Stimulated activated CD4-positive, alpha-beta T cell treated with anti-CD3 and anti-CD28 coated beads, Interleukin-12 subunit alpha, Interleukin-12 subunit beta, amount 100 ng/mL, for 4 hours (primary cell): ENCODE results near the gene VPREB3.

Source experiments
- DNase-seq: peaks from one replicate; pipeline ENCODE4 v3.0.0-alpha.2; 2020

The VPREB3 gene

DNA sequence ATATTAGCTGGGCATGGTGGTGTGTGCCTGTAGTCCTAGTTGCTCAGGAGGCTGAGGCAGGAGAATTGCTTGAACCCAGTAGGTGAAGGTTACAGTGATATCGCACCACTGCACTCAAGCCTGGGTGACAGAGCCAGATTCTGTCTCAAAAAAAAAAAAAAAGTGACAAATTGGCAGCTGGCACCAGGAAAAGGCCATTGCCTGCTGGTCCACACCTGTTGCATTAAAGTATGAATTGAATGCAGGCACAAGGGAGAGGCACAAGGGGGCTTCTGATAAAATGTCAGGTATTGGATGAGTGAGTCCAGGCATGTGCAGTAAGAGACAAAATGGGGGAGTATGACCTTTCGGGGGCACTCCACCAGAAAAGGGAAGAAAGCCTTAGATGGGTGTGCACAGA is 31.5 kb downstream of the VPREB3 start:
- no peak for DNase-seq

DNA sequence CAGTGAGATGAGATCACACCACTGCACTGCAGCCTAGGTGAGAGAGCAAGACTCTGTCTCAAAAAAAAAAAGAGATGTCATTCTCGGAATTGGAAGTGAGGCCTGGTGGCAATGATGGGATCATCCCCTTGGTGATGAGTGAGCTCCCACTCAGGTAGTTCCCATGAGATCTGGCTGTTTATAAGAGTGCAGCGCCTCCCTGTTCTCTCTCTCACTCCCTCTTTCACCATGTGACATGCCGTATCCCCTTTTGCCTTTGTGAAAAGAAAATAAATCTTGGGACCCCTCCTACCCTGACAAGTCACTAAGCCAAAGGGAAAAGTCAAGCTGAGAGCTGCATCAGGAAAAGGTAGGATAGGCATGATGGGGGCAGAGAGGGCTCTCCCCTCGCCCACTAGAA is 32.1 kb downstream of the VPREB3 start:
- DNase-seq: no peak

DNA sequence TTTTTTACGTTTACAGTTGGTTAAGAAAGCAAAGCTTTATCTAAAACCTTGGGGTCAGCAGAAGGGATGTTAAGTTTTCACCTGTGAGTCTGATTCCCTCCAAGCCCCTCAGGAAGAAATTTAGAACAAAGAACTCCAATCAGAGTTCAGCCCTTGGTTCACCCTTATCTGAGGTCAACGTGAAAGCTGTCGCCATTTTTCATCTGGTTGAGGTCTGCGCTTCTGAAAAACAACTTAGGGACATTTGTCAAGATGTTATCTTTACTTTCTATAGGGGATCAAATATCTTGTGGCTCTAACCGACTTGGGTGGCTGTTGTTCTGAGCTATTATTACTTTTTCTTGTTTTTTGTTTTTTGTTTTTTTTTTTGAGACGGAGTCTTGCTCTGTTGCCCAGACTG is 33.4 kb downstream of the VPREB3 start:
- no peak for DNase-seq

DNA sequence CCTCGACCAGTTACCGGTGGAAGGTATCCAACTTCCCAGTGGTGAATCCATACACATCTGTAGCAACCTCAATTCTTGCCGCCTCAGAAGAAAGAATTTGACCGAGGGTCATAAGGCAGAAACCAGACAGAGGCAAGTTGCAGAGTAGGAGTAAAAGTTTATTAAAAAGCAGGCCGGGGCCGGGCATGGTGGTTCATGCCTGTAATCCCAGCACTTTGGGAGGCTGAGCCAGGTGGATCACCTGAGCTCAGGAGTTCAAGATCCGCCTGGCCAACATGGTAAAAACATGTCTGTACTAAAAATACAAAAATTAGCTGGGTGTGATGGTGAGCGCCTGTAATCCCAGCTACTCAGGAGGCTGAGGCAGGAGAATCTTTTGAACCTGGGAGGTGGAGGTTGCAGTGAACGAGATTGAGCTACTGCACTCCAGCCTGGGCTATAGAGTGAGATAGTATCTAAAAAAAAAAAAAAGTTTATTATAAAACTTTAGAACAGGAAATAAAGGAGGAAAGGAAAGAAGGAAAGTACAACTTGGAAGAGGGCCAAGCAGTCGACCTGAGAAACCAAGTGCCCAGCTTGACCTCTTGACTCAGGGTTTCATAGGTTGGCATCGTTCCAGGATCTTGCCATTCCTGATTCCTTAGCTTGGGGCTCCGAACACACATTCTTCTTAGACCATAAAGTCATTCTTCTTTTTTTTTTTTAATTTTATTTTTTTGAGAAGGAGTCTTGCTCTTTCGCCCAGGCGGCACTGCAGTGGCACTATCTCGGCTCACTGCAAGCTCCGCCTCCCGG is 35.7 kb downstream of the VPREB3 start:
- DNase-seq: no peak

DNA sequence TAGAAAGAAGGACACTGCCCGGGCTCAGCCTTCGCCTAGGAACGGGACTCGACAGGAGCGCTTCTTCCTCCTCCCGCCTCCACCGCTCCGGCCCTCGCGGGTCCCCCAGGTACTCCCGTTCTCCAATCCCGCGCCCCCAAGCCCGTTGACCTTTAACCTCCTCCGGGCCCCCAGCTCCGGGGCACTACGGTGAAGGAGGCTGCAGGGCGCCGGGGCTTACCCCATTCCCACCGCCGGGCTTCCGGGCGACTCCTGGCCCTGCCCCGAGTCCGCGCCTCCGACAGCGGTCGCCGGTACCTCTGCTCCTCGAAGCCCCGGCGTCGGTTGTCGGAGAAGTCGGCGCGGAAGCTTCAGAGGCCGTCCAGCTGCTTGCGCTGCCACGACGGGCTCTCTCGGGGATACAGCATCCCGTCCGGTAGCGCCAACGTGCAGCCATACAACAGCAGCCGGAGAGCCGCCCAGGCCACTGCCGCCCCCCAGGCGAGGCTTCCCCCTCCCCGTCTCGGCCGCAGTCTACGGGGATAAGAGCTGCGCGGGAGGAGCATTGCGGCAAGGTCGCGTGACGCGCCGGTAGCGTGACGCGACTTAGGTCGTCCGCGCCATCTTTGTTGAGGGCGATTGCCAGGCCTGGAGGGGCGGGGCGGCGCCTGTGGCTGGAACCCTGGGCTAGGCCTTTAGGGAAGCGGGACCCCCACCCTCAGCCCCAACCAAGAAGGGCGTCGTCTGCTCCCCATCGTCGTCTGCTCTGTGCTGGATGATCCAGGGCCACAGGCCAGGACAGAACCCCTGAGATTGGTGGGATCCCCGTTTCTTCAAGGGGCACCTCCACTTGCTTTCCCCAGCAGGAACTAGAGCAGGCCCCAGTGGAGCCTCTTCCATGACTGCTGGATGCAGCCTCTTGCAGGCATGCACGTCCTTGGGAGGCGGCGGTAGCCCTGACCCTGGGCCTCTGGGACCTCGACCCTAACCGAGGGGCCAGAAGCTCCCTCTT is 37.1 kb downstream of the VPREB3 start:
- DNase-seq: peak; percentile 81

DNA sequence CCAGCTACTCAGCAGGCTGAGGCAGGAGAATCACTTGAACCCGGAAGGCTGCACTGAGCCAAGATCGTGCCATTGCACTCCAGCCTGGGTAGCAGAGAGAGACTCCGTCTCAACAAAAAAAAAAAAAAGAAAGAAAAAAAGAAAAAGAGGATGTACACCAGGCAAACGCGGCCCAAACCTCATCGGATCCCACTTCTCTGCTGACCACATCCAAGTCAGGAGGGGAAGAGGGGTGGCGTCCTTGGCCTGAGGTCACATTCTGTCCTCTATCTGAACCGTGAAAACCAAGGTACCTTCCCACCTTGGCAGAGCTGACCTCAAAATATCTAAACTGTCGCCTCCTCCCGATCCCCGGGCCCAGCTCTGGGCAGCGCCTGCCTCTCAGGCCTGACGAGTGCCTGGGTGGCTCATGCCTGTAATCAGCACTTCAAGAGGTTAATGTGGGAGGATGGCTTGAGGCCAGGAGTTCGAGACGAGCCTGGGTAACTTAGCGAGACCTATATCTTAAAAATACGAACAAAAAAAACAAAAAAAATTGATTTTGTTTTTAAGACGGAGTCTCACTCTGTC is 38.3 kb downstream of the VPREB3 start:
- DNase-seq: no peak

DNA sequence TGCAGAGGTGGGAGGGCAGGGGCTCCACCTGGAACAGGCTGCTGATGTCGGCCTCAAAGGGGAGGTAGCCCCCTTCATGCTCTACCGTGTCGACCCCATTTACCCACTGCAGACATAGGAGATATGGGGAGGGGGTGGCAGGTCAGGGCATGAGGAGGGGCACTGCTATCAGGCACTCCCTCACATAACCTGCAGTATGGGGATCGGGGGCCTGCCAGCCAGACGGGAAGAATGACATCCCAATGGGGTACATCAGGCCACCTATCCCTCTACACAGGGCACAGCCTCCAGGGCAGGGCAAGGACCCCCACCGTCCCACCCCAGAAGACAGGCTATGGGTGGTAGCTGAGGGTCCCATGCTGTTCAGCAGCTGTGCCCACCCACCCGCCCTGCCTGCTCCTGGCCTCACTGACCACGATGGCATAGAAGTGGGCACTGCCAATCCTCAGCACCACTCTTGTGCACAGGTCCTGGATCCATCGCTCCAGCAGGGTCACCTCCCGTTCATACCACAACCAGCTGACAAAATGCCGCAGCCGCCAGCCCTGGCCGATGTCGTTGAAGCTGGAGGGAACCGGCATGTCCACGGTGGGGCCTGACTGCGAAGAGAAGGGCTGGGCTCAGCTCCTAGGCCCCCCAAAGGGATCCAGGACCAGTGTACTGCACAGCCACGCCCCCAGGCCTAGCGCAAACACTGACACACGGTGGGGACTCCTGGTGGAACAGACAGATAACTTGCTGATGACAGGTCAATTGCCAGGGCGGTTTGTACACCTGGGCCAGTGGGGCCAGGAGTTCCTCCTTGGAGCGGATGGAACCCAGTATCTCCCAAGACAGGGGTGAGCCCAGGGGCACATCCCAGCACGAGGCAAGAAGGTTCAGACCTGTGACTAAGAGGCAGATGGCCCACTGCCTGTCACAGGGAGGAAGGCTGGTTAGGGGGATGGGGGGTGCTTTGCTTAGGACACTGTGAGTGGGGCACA is 39.3 kb downstream of the VPREB3 start:
- no peak for DNase-seq

DNA sequence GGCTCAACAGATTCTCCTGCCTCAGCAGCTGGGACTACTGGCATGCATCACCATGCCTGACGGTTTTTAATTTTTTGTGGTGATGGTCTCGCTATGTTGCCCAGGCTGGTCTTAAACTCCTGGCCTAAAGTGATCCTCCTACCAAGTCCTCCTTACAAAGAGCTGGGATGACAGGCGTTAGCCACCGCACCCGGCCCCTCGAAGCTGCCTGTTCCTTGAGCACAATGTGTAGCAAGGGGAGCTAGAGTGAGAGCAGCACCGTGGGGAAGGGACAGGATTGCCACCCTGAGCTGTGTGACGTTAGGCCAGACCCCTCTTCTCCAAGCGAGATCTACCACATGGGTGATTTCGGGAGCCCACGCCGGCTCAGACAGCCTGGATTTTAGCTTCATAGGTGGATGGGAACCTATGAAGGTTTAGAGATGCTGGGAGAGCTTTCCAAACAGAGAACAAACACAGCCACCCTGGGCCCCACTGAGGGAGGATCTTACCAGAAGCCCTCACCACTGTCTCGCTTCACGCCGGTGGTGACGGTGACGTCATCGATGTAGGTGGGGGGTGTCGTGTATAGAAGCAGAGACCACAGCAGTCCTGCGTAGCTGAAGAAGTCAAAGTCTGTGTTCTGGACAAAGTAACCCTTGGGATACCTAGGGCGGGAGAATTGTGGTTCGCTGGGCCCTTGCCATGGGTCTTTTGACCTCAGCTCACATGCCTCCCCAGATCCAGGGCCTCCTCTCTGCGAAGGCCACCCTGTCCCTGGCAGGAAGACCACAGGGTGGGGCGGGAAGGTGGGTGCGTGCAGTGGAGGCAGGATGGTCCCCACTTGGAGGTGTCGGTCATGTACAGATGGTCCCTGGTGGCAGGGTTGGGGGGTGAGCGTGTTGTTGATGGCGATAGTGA is 40.3 kb downstream of the VPREB3 start:
- no peak for DNase-seq

DNA sequence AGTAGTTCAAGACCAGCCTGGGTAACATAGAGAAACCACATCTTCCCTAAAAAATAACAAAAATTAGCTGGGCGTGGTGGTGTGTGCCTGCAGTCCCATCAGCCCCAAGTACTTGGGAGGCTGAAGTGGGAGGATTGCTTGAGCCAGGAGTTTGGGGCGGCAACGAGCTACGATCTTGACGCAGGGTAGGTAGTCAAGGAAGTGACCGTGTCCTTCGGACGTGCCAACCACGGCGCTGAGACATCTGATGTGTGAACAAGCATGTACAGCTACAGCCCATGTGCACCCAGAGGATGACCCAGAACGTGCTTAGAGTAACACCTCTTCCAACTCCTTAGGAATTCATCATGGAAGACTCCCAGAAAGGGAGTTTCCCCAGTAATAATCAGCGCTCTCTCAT is 42.0 kb downstream of the VPREB3 start:
- no peak for DNase-seq

DNA sequence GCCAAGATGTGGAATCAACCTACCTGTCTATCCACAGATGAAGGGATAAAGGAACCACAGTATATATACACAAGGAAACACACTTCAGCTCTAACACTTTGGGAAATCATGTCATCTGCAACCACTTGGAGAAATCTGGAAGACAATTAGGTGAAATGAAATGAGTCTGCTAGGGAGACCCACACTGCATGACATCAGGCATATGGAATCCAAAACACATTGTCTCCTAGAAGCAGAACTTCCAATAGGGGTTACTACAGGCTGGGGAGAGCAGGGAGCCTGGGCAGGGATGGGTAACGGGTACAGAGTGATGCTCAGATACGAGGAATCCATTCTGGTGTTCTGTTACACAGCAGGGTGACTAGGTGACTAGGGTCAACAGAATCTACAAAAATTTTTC is 45.1 kb downstream of the VPREB3 start:
- no peak for DNase-seq

DNA sequence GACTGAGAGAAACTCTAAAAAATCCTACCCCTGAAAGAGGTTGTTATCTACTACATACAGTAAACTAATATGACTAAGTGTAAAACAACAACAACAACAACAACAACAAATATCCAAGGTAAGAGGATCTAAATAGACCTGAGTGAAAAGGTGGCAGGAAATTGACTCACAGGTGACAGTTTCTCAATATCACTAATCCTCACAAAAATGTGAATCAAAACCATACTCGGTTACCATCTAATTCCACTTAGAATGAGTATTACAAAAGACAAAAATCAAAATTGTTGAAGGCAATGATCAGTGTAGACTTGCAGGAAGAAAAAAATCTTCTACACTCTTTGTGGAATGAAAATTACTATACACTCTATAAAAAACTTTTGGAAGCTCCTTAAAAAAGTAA is 46.0 kb downstream of the VPREB3 start:
- DNase-seq: no peak

DNA sequence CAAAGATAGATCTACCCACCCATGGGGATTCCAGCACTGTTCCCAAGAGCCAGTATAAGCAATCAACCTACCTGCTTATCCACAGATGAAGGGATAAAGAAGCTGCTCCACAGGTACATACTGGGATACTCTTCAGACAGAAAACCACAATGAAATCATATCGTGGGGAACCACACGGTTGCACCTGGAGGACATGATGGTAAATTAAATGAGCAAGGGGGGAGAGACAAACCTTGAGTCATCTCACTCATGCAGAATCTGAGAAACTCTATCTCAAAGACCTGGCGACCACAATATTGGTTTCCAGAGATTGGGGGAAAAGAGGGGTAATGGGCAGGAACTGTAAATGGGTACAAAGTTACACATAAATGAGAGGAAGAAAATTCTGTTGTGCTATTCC is 48.9 kb downstream of the VPREB3 start:
- no peak for DNase-seq

DNA sequence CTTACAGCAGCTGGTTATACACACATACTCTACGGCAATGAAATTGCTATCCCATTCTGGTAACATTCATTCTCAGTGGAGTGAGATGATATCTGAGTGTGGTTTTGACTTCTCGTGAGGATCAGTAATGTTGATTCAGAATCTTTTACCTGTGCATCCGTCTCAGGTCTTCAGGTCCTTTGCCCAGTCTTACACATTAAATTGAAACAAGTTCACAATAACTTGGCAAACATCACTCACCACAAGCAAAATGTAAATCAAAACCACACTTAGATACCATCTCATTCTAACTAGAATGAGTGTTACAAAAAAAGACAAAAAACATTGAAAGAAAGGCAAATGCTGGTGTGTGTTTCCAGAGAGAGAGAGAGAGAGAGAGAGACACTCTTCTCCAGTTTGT is 49.4 kb downstream of the VPREB3 start:
- no peak for DNase-seq

DNA sequence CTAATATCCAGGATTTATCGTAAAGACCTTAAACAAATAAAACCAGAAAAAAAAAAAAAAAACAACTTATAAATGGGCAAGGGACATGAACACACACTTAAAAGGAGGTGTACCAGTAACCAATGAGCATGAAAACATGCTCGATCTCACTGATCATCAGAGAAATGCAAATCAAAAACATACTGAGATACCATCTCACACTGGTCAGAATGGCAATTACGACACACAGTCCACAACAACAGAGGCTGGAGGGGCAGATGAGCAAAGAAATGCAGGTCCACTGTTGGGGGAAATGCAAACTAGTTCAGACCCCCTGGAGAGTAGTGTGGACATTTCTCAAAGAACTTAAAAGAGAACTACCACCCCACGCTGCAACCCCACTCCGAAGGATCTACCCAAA is 50.2 kb downstream of the VPREB3 start:
- no peak for DNase-seq
